Ascending aorta (tissue), 2 donors: ENCODE measurements around the gene USP12. TPM values are rescaled to one million over a fixed set of nuclear protein-coding genes. Genes with fewer than 3 reads are reported as not detected.

Experiments used
- DNase-seq, 2 donors: peaks; one replicate each; pipeline ENCODE4 v3.0.0-alpha.2; 2019; ENCODE audit warnings: low spot score in 2 of 2
- H3K27ac ChIP-seq, 2 donors: fragments of 200-600 bp; sonication (generic); one replicate each; pipeline ENCODE4 v1.5.1; 2016 to 2017; ENCODE audit warnings: mild to moderate bottlenecking in 1 of 2
- H3K27me3 ChIP-seq: fragments of 200-600 bp; sonication (generic); one replicate; pipeline ENCODE4 v1.5.1; 2017
- H3K36me3 ChIP-seq, 2 donors: fragments of 200-600 bp; sonication (generic); one replicate each; pipeline ENCODE4 v1.5.1; 2016
- H3K4me1 ChIP-seq, 2 donors: fragments of 200-600 bp; sonication (generic); one replicate each; pipeline ENCODE4 v1.5.1; 2016 to 2017; ENCODE audit warnings: mild to moderate bottlenecking in 1 of 2
- H3K4me3 ChIP-seq, 2 donors: fragments of 200-600 bp; sonication (generic); one replicate each; pipeline ENCODE4 v1.5.1; 2016 to 2017; ENCODE audit warnings: mild to moderate bottlenecking in 1 of 2
- H3K9me3 ChIP-seq, 2 donors: fragments of 200-600 bp; sonication (generic); one replicate each; pipeline ENCODE4 v1.5.1; 2016
- intact Hi-C: fragments of 100-400 bp; cut with DNase I; formaldehyde crosslinking; loops from one replicate; pipeline ENCODE4 v1.15.1; 2023
- total RNA-seq: library from RNA; depleted of rRNA; stranded (reverse); fragments of >200 nt; gene quantifications from one replicate; pipeline ENCODE4 v1.1.0, GENCODE V29; 2016
- TF ChIP-seq, protein P1 (sequence below), 3 experiments: fragments of 200-600 bp in 2 of 3; fragments of 450-650 bp in 1 of 3; sonication (generic) in 2 of 3; IDR thresholded peaks; one replicate each; pipeline ENCODE4 v1.5.1; 2016 to 2019; ENCODE audit warnings: antibody characterized with exemption in 3 of 3, mild to moderate bottlenecking in 1 of 3, moderate library complexity in 1 of 3

USP12 gene
- total RNA-seq, 1 donor from 2014 or later: 8.7 TPM

DNA sequence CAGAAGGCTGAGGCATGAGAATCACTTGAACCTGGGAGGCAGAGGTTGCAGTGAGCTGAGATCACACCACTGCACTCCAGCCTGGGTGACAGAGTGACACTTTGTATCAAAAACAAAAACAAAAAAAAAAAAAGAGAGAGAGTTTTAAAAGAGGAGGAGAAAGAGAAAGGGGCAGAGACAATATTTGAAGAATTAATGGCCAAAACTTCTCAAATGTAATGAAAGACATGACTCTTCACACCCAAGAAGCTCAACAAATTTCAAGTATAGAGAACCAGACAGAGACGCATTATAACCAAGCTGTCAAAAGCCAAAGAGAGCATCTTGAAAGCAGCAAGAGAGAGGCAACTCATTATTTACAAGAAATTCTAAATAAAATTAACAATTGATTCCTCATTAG is 36.9 kb upstream of the USP12 start:
- H3K36me3 ChIP-seq: no peaks in the 10 kb centered on the region
- no peak overlapping the region for H3K27ac ChIP-seq
- H3K27me3 ChIP-seq: no peaks in the 10 kb centered on the region
- intact Hi-C loops: no loop called here
- TF ChIP-seq, protein P1, sequence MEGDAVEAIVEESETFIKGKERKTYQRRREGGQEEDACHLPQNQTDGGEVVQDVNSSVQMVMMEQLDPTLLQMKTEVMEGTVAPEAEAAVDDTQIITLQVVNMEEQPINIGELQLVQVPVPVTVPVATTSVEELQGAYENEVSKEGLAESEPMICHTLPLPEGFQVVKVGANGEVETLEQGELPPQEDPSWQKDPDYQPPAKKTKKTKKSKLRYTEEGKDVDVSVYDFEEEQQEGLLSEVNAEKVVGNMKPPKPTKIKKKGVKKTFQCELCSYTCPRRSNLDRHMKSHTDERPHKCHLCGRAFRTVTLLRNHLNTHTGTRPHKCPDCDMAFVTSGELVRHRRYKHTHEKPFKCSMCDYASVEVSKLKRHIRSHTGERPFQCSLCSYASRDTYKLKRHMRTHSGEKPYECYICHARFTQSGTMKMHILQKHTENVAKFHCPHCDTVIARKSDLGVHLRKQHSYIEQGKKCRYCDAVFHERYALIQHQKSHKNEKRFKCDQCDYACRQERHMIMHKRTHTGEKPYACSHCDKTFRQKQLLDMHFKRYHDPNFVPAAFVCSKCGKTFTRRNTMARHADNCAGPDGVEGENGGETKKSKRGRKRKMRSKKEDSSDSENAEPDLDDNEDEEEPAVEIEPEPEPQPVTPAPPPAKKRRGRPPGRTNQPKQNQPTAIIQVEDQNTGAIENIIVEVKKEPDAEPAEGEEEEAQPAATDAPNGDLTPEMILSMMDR (IDR thresholded peaks at IDR 0.05): no peak
- H3K4me1 ChIP-seq: no peaks in the 10 kb centered on the region
- DNase-seq: no peak
- peaks cover 0 to 11% of the 10 kb centered on the region in 2 donors for H3K9me3 ChIP-seq
- H3K4me3 ChIP-seq: no peak overlapping the region

DNA sequence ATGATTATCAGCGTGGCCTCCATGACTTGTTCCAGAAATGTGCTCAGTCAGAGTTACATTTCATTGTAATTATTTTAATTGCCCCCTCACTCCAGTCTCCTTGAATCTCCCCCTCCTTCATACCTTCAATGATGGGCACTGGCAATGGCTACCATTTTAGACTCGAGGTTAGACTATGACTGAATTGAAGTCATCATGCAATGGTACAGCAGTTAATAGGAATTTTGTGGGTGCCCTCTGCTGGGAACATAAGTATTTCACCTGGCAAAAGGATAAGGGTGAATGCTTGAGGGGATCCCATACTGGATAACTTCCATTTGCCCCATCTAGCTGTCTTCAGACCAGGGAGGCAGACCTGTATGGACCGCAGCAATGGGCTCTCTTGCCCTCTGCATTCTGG is 32.2 kb upstream of the USP12 start:
- H3K4me3 ChIP-seq: no peak overlapping the region
- no peaks in the 10 kb centered on the region for H3K9me3 ChIP-seq
- TF ChIP-seq, protein P1 (IDR thresholded peaks at IDR 0.05): no peak
- DNase-seq: no peak
- intact Hi-C loops: no loop called here
- no peaks in the 10 kb centered on the region for H3K4me1 ChIP-seq
- no peaks in the 10 kb centered on the region for H3K27me3 ChIP-seq
- no peaks in the 10 kb centered on the region for H3K36me3 ChIP-seq
- H3K27ac ChIP-seq: no peak overlapping the region

DNA sequence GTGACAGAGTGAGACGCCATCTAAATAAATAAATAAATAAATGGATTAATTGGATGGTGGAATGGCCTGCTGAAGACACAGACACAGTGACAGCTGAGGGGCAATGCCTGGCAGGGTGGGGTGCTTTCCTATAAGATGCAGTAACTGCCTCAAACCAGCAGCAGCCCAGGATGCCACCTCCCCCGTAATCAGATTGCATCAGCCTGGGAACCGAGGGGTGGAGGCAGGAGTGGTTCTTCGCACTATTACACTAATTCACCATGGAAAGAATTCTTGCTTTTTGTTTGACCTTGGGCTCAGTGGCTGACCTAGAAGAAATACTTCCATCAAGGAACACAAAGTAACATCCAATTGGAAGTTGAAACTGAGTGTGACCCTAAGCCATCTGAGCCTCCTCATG is 31.6 kb upstream of the USP12 start:
- no peaks in the 10 kb centered on the region for H3K36me3 ChIP-seq
- H3K4me1 ChIP-seq: no peaks in the 10 kb centered on the region
- no peak for DNase-seq
- H3K4me3 ChIP-seq: no peak overlapping the region
- intact Hi-C loops: no loop called here
- no peak overlapping the region for H3K27ac ChIP-seq
- no peaks in the 10 kb centered on the region for H3K9me3 ChIP-seq
- TF ChIP-seq, protein P1 (IDR thresholded peaks at IDR 0.05): no peak
- H3K27me3 ChIP-seq: no peaks in the 10 kb centered on the region

DNA sequence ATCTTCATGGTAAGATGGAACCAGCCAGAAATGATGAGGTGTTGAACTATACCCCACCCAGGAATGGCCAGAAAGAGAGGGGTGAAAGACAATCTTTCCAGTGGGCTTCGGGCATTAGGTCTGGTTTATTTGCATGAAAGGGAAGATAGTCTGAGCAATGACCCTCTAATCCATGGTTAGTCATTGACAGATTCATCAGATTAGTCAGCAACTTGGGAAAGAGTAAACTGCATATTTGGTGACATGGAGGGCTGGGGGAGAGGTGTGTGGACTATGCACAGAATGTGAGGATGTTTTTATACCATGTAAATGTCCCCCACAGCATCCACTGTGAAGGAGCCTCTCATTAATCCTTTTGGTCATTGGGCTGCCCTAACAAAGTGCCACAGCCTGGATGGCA is 30.1 kb upstream of the USP12 start:
- no peak for DNase-seq
- no peaks in the 10 kb centered on the region for H3K9me3 ChIP-seq
- H3K27me3 ChIP-seq: no peaks in the 10 kb centered on the region
- intact Hi-C loops: no loop called here
- H3K27ac ChIP-seq: no peak overlapping the region
- H3K4me3 ChIP-seq: no peak overlapping the region
- TF ChIP-seq, protein P1 (IDR thresholded peaks at IDR 0.05): no peak
- H3K4me1 ChIP-seq: no peaks in the 10 kb centered on the region
- no peaks in the 10 kb centered on the region for H3K36me3 ChIP-seq

DNA sequence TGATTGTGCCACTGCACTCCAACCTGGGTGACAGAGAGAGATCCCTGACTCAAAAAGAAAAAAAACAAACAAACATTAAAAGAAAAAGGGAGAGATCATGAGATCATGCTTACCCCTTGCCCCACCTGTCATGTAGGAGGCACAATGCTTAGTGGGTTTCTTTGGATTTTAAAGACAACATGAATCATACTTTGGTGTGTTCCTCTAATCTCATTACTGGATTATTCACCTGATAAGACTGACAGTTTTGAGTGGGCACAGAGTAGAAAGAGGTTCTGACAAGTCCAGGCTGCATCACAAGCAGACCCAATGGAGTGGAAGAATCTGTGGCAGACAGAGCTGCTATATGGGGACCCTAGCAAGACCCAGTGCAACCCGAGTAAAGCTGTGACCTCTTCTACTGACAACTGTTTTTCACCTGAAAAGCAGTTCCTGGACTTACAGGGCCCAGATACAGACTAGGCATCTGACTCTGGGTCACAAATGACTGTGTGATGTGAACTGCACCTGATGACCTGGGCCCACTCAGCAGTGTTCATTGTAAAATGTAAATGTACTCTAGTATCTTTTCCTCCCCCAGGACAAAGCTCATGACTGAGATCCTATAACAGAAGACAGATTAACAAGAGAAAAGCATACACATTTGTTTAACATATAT is 28.9 kb upstream of the USP12 start:
- intact Hi-C loops: no loop called here
- Histone ChIP-seq H3K4me1 (no peaks in the 10 kb centered on the region), H3K9me3 (no peaks in the 10 kb centered on the region), H3K27ac (no peak overlapping the region), H3K4me3 (no peak overlapping the region), H3K36me3 (no peaks in the 10 kb centered on the region), H3K27me3 (no peaks in the 10 kb centered on the region)
- TF ChIP-seq, protein P1 (IDR thresholded peaks at IDR 0.05): no peak
- DNase-seq: no peak

DNA sequence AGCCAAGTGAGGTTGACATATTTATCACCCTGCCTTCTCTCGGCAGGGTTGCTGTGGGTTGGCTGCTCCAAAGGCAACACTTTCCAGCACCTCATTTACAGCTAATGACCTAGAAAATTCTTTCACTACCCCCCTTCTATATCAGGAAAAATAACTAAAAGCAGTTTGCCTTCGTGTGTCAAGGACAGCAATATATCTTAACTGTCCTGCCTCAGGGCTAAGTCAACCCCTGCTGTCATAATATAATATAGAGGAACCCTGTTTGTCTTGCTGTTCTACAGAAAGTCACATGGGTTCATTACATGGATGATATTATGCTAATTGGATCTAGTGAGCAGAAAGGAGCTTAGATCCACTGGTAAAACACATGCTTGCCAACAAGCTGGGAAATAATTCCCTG is 28.1 kb upstream of the USP12 start:
- intact Hi-C loops: no loop called here
- no peak overlapping the region for H3K4me3 ChIP-seq
- no peaks in the 10 kb centered on the region for H3K9me3 ChIP-seq
- H3K27ac ChIP-seq: no peak overlapping the region
- H3K27me3 ChIP-seq: no peaks in the 10 kb centered on the region
- no peaks in the 10 kb centered on the region for H3K36me3 ChIP-seq
- TF ChIP-seq, protein P1 (IDR thresholded peaks at IDR 0.05): no peak
- DNase-seq: no peak
- H3K4me1 ChIP-seq: no peaks in the 10 kb centered on the region
